ENCODE measurements around the gene COPS8. TPM values are rescaled to one million over a fixed set of nuclear protein-coding genes. Genes with fewer than 3 reads are reported as not detected.

COPS8 gene
- total and polyA plus RNA-seq, 2 of the 8 experiments (the other 6 are each of a cell fraction or from before 2014, with no cell fraction given) = 59.3 to 67.5 TPM

- TF ChIP-seq BRCA1 (IDR thresholded peaks at IDR 0.05; ENCODE audit: low read depth, low read length) (no peak), CREB1 (IDR thresholded peaks at IDR 0.05) (no peak), PHF8 (conservative IDR thresholded peaks at IDR 0.05; ENCODE audit: low read depth, low read length) (no peak), KDM5A (IDR thresholded peaks at IDR 0.05; ENCODE audit: low read length) (no peak), TCF12 (IDR thresholded peaks at IDR 0.05; ENCODE audit: low read depth, low read length) (no peak), SIX5 (IDR thresholded peaks at IDR 0.05; ENCODE audit: low read depth, low read length) (no peak)
These were observed 16.7 kb downstream of the COPS8 start (continued) for GRCh38 chr2:237102428-237102827.

Data from H1 (cell line).